ENCODE measurements around the gene NCKAP5.

Gene NCKAP5

GRCh38 chr2:132645176-132645575 lies 923.1 kb downstream of the NCKAP5 start:
- TF ChIP-seq YY1 (IDR thresholded peaks at IDR 0.05; ENCODE audit: insufficient read depth, insufficient read length) (no peak), SUZ12 (IDR thresholded peaks at IDR 0.05; ENCODE audit: extremely low read depth, insufficient read depth, insufficient read length) (no peak), ZNF274 (IDR thresholded peaks at IDR 0.05; ENCODE audit: low read depth, low read length) (no peak)
- H3K9me3 ChIP-seq (ENCODE audit: insufficient read depth, low read length), result no peaks in the 10 kb centered on the region
- peaks cover 4% of the 10 kb centered on the region for H3K4me1 ChIP-seq (ENCODE audit: insufficient read depth, insufficient read length)
- no peaks in the 10 kb centered on the region for H3K27me3 ChIP-seq (ENCODE audit: insufficient read depth, insufficient read length)
- no peak overlapping the region for H3K9ac ChIP-seq (ENCODE audit: insufficient read length, low read depth)
- DNase-seq (ENCODE audit: low read depth, low spot score), result no peak
- peaks cover 51% of the 10 kb centered on the region for H3K36me3 ChIP-seq (ENCODE audit: insufficient read depth, insufficient read length, low read length)
- no peak overlapping the region for H3K4me3 ChIP-seq (ENCODE audit: insufficient read length, low read depth)

- TF ChIP-seq SUZ12 (IDR thresholded peaks at IDR 0.05; ENCODE audit: extremely low read depth, insufficient read depth, insufficient read length), result no peak
- no peak for TF ChIP-seq YY1 (IDR thresholded peaks at IDR 0.05; ENCODE audit: insufficient read depth, insufficient read length)
- no peak for TF ChIP-seq ZNF274 (IDR thresholded peaks at IDR 0.05; ENCODE audit: low read depth, low read length)
- Histone ChIP-seq H3K27me3 (ENCODE audit: insufficient read depth, insufficient read length) (no peaks in the 10 kb centered on the region), H3K36me3 (ENCODE audit: insufficient read depth, insufficient read length, low read length) (peaks cover 44% of the 10 kb centered on the region), H3K4me1 (ENCODE audit: insufficient read depth, insufficient read length) (peaks cover 2% of the 10 kb centered on the region), H3K9me3 (ENCODE audit: insufficient read depth, low read length) (no peaks in the 10 kb centered on the region), H3K9ac (ENCODE audit: insufficient read length, low read depth) (no peak overlapping the region), H3K4me3 (ENCODE audit: insufficient read length, low read depth) (no peak overlapping the region)
- DNase-seq (ENCODE audit: low read depth, low spot score), result no peak
Observed at GRCh38 chr2:132642415-132642814, 925.8 kb downstream of the NCKAP5 start.

GRCh38 chr2:132641819-132642218 lies 926.4 kb downstream of the NCKAP5 start:
- Histone ChIP-seq H3K4me1 (ENCODE audit: insufficient read depth, insufficient read length) (peaks cover 2% of the 10 kb centered on the region), H3K9ac (ENCODE audit: insufficient read length, low read depth) (no peak overlapping the region), H3K27me3 (ENCODE audit: insufficient read depth, insufficient read length) (no peaks in the 10 kb centered on the region), H3K36me3 (ENCODE audit: insufficient read depth, insufficient read length, low read length) (peaks cover 42% of the 10 kb centered on the region), H3K9me3 (ENCODE audit: insufficient read depth, low read length) (no peaks in the 10 kb centered on the region), H3K4me3 (ENCODE audit: insufficient read length, low read depth) (no peak overlapping the region)
- TF ChIP-seq YY1 (IDR thresholded peaks at IDR 0.05; ENCODE audit: insufficient read depth, insufficient read length), result no peak
- TF ChIP-seq ZNF274 (IDR thresholded peaks at IDR 0.05; ENCODE audit: low read depth, low read length), result no peak
- no peak for TF ChIP-seq SUZ12 (IDR thresholded peaks at IDR 0.05; ENCODE audit: extremely low read depth, insufficient read depth, insufficient read length)
- no peak for DNase-seq (ENCODE audit: low read depth, low spot score)

GRCh38 chr2:132640116-132640515 lies 928.1 kb downstream of the NCKAP5 start:
- DNase-seq (ENCODE audit: low read depth, low spot score), result no peak
- Histone ChIP-seq H3K36me3 (ENCODE audit: insufficient read depth, insufficient read length, low read length) (peaks cover 29% of the 10 kb centered on the region), H3K9ac (ENCODE audit: insufficient read length, low read depth) (no peak overlapping the region), H3K27me3 (ENCODE audit: insufficient read depth, insufficient read length) (no peaks in the 10 kb centered on the region), H3K4me3 (ENCODE audit: insufficient read length, low read depth) (no peak overlapping the region), H3K4me1 (ENCODE audit: insufficient read depth, insufficient read length) (no peaks in the 10 kb centered on the region), H3K9me3 (ENCODE audit: insufficient read depth, low read length) (no peaks in the 10 kb centered on the region)
- TF ChIP-seq SUZ12 (IDR thresholded peaks at IDR 0.05; ENCODE audit: extremely low read depth, insufficient read depth, insufficient read length) (no peak), ZNF274 (IDR thresholded peaks at IDR 0.05; ENCODE audit: low read depth, low read length) (no peak), YY1 (IDR thresholded peaks at IDR 0.05; ENCODE audit: insufficient read depth, insufficient read length) (no peak)

- peak; percentile 18 for DNase-seq (ENCODE audit: low read depth, low spot score)
- Histone ChIP-seq H3K36me3 (ENCODE audit: insufficient read depth, insufficient read length, low read length) (peaks cover 13% of the 10 kb centered on the region), H3K9ac (ENCODE audit: insufficient read length, low read depth) (no peak overlapping the region), H3K9me3 (ENCODE audit: insufficient read depth, low read length) (no peaks in the 10 kb centered on the region), H3K4me1 (ENCODE audit: insufficient read depth, insufficient read length) (no peaks in the 10 kb centered on the region), H3K27me3 (ENCODE audit: insufficient read depth, insufficient read length) (no peaks in the 10 kb centered on the region), H3K4me3 (ENCODE audit: insufficient read length, low read depth) (no peak overlapping the region)
- no peak for TF ChIP-seq SUZ12 (IDR thresholded peaks at IDR 0.05; ENCODE audit: extremely low read depth, insufficient read depth, insufficient read length)
- TF ChIP-seq ZNF274 (IDR thresholded peaks at IDR 0.05; ENCODE audit: low read depth, low read length), result no peak
- TF ChIP-seq YY1 (IDR thresholded peaks at IDR 0.05; ENCODE audit: insufficient read depth, insufficient read length), result no peak
Observed at GRCh38 chr2:132638313-132639040, 929.8 kb downstream of the NCKAP5 start.

- Histone ChIP-seq H3K4me1 (ENCODE audit: insufficient read depth, insufficient read length) (no peaks in the 10 kb centered on the region), H3K9ac (ENCODE audit: insufficient read length, low read depth) (no peak overlapping the region), H3K9me3 (ENCODE audit: insufficient read depth, low read length) (no peaks in the 10 kb centered on the region), H3K27me3 (ENCODE audit: insufficient read depth, insufficient read length) (no peaks in the 10 kb centered on the region), H3K36me3 (ENCODE audit: insufficient read depth, insufficient read length, low read length) (peaks cover 4% of the 10 kb centered on the region), H3K4me3 (ENCODE audit: insufficient read length, low read depth) (no peak overlapping the region)
- no peak for TF ChIP-seq ZNF274 (IDR thresholded peaks at IDR 0.05; ENCODE audit: low read depth, low read length)
- DNase-seq (ENCODE audit: low read depth, low spot score), result no peak
Observed at GRCh38 chr2:132636346-132636745, 931.9 kb downstream of the NCKAP5 start.

- no peaks in the 10 kb centered on the region for H3K36me3 ChIP-seq (ENCODE audit: insufficient read depth, insufficient read length, low read length)
- H3K9ac ChIP-seq (ENCODE audit: insufficient read length, low read depth), result no peak overlapping the region
- no peak for DNase-seq (ENCODE audit: low read depth, low spot score)
- TF ChIP-seq SUZ12 (IDR thresholded peaks at IDR 0.05; ENCODE audit: extremely low read depth, insufficient read depth, insufficient read length) (no peak), ZNF274 (IDR thresholded peaks at IDR 0.05; ENCODE audit: low read depth, low read length) (no peak)
- H3K27me3 ChIP-seq (ENCODE audit: insufficient read depth, insufficient read length), result no peaks in the 10 kb centered on the region
- no peaks in the 10 kb centered on the region for H3K4me1 ChIP-seq (ENCODE audit: insufficient read depth, insufficient read length)
- no peaks in the 10 kb centered on the region for H3K9me3 ChIP-seq (ENCODE audit: insufficient read depth, low read length)
- no peak overlapping the region for H3K4me3 ChIP-seq (ENCODE audit: insufficient read length, low read depth)
Observed at GRCh38 chr2:132633635-132634034, 934.6 kb downstream of the NCKAP5 start.

Data from NT2/D1 (cell line).